Muscle layer of duodenum (tissue), 2 donors: ENCODE measurements around the gene CCT5.

Experiments used
- H3K27ac ChIP-seq: one replicate; pipeline ENCODE4 v1.7.0; 2013; ENCODE audit warnings: mild to moderate bottlenecking, low read length
- H3K27me3 ChIP-seq: one replicate; pipeline ENCODE4 v1.7.0; 2013; ENCODE audit warnings: low read depth, mild to moderate bottlenecking, control low read depth, low read length
- H3K36me3 ChIP-seq, 2 donors: one replicate each; pipeline ENCODE4 v1.7.0; 2013; ENCODE audit warnings: low read length in 2 of 2, control low read depth in 1 of 2, mild to moderate bottlenecking in 1 of 2; ENCODE audit not compliant: insufficient read depth in 2 of 2, control insufficient read depth in 1 of 2
- H3K4me1 ChIP-seq, 2 donors: one replicate each; pipeline ENCODE4 v1.7.0; 2013; ENCODE audit warnings: low read length in 2 of 2, mild to moderate bottlenecking in 2 of 2, control low read depth in 1 of 2, moderate library complexity in 1 of 2; ENCODE audit not compliant: insufficient read depth in 2 of 2, control insufficient read depth in 1 of 2
- H3K4me3 ChIP-seq, 2 donors: one replicate each; pipeline ENCODE4 v1.7.0; 2013; ENCODE audit warnings: low read length in 2 of 2, low read depth in 1 of 2, mild to moderate bottlenecking in 1 of 2
- H3K9me3 ChIP-seq, 2 donors: one replicate each; pipeline ENCODE4 v1.7.0; 2013; ENCODE audit warnings: low read length in 2 of 2, control low read depth in 1 of 2, mild to moderate bottlenecking in 1 of 2; ENCODE audit not compliant: control insufficient read depth in 1 of 2
- donor health status: healthy.

The CCT5 gene

DNA sequence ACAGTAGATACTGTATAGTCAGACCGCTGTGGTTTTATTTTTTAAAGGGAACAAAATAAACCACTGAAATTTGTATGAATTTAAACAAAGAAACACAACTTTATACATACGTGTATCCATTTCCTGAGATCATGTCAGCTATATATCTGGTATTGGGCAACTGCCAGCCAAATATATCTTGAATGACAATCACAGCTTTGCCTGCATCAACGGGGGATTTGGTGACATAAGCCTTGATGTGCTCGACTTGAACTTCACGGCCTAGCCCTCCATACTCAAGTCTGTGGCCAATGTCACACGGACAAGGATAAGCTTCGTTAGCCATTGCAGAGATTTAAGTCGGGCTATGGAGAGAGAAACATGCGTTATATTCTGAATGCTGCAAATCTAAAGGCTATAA is 40.4 kb downstream of the CCT5 start:
- Histone ChIP-seq H3K4me1 (peaks cover 0 to 7% of the 10 kb centered on the region in 2 donors), H3K27ac (no peak overlapping the region), H3K4me3 (no peak overlapping the region)

DNA sequence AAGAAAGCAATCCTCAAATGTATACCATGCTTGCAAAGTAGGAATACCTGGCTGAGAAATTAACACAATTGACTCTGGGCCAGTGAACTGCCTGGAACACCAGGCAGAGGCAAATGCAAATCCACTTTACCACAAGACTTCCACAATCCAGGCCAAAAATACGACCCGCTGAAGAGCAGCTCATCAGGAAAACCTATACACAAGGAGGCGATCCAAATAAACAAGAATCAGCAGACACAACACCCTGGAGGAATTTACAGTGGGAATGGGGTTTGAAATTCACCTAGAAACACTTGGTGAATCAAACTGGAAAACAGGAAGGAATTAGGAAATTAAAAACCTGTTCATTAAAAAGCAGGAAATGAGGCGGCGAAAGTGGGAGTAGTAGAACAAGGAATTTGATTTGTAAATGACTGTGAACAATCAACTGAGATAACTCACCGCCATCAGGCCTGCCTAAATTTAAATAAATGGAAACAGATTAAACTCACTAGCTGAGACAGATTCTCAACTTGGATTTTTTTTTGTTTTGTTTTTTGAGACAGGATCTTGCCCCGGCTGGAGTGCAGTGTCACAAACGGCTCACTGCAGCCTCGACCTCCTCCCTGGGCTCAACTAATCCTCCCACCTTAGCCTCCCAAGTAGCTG is 41.7 kb downstream of the CCT5 start:
- Histone ChIP-seq H3K4me1 (peaks cover 0 to 1% of the 10 kb centered on the region in 2 donors), H3K9me3 (no peaks in the 10 kb centered on the region), H3K4me3 (no peak overlapping the region), H3K36me3 (peaks cover 3 to 18% of the 10 kb centered on the region in 2 donors), H3K27ac (no peak overlapping the region), H3K27me3 (no peaks in the 10 kb centered on the region)

More for the DNA sequence above, 40.4 kb downstream of the CCT5 start:
- Histone ChIP-seq H3K36me3 (peaks cover 5 to 18% of the 10 kb centered on the region in 2 donors), H3K9me3 (no peaks in the 10 kb centered on the region), H3K27me3 (no peaks in the 10 kb centered on the region)

DNA sequence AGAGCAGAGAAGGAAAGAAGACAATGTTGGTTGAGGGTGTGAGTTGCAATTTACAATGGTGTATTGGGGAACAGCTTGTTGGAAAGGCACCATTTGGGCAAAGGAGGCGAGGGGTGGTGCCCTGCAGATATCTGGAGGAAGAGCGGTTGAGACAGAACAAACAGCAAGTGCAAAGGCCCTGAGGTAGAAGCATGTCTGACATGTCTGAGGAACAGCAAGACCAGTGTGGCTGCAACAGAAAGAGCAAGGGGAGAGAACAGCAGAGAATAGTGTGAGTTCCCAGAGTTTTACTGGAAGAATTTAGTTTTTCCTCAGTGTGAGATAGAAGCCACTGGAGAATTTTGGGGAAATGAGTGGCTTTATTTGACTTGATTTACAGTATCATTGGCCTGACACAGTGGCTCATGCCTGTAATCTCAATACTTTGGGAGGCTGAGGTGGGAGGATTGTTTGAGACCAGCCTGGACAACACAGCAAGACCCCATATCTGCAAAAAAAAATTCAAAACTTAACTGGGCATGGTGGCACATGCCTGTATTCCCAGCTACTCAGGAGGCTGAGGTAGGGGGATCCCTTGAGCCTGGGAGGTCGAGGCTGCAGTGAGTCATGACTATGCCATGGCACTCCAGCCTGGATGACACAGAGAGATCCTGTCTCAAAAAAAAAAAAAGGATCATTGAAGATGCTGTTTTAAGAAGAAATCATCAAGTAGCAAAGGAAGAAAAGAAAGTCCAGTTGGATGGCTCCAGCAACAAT is 44.0 kb downstream of the CCT5 start:
- Histone ChIP-seq H3K4me3 (no peak overlapping the region), H3K27me3 (no peaks in the 10 kb centered on the region), H3K36me3 (peaks cover 0 to 9% of the 10 kb centered on the region in 2 donors), H3K27ac (no peak overlapping the region), H3K4me1 (no peaks in the 10 kb centered on the region), H3K9me3 (no peaks in the 10 kb centered on the region)

DNA sequence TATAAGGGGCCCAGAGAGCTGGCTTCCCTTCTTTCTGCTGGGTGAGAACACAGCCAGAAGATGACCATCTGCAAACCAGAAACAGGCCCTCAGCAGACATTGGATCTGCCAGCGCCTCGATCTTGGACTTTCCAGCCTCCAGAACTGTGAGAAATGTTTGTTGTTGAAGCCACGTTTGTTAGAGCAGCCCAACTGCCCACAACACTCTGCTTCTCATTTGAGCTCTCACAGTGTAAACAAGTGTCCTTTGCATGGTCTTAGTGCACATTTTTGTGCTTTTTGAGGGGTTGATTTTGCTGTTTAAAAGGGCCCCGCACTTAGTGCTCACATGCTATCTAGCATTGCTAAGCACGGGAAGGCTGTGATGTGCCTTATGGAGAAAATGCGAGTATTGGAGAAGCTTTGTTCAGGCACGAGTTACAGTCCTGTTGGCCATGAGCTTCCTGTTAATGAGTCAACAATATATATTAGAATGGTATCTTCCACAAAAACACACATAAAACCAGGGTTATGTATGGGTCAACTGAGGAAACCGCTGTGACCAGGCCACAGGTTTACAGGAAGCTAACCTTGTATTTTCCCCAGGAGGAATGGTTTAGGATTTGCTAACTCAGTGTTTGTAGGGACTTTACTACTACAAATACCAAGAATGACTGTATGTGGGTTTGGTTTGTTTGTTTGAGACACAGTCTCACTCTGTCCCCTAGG is 45.7 kb downstream of the CCT5 start:
- H3K27ac ChIP-seq = no peak overlapping the region
- H3K36me3 ChIP-seq = peaks cover 0 to 4% of the 10 kb centered on the region in 2 donors
- H3K27me3 ChIP-seq = no peaks in the 10 kb centered on the region

DNA sequence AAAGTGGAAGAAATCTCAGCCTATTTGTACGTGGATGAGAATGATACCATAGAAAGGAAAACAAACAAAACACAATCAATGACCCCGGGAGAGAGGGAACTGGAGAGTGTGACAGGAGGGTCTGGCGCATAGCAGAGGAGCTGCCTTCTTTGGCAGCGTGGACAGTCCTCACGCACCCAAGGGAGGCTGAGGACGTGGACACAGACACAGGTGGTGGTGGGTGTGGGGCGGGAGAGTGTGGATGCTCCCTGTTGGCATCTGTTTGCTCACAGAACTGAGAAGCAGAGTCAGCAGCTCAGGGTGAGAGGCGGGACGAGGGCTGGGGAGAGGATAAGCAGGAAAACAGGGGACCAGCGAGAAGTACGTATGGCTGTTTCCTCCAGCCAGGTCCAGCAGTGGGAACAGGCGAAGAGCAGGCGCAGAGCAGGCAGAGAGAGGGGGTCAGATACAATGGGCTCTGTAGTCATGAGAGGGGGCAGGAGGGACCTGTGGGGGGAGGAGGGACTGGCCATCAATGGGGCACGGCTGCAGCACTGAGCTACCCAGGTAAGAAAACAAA is 47.6 kb downstream of the CCT5 start:
- H3K27me3 ChIP-seq = no peaks in the 10 kb centered on the region
- H3K27ac ChIP-seq = no peak overlapping the region
- H3K4me3 ChIP-seq = no peak overlapping the region
- no peaks in the 10 kb centered on the region for H3K9me3 ChIP-seq
- no peaks in the 10 kb centered on the region for H3K4me1 ChIP-seq
- H3K36me3 ChIP-seq = peaks cover 0 to 4% of the 10 kb centered on the region in 2 donors

More for the DNA sequence above, 45.7 kb downstream of the CCT5 start:
- Histone ChIP-seq H3K9me3 (no peaks in the 10 kb centered on the region), H3K4me1 (no peaks in the 10 kb centered on the region), H3K4me3 (no peak overlapping the region)

DNA sequence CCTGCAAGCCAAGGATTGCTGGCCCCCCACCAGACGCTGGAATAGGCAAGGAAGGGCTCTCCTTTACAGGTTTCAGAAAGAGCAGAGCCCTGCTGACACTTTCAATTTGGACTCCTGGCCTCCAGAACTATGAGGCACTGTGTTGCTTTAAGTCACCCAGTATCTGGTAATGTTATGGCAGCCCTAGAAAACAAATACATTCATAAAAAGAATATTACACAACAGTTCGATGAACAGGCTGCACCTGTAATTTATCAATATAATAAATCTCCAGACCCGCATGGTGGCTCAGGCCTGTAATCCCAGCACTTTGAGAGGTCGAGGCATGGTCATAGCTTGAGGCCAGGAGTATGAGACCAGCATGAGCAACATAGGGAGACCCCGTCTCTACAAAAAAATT is 50.2 kb downstream of the CCT5 start:
- H3K4me1 ChIP-seq = no peaks in the 10 kb centered on the region
- no peaks in the 10 kb centered on the region for H3K9me3 ChIP-seq
- H3K27me3 ChIP-seq = no peaks in the 10 kb centered on the region
- peaks cover 0 to 4% of the 10 kb centered on the region in 2 donors for H3K36me3 ChIP-seq
- H3K4me3 ChIP-seq = no peak overlapping the region
- no peak overlapping the region for H3K27ac ChIP-seq

DNA sequence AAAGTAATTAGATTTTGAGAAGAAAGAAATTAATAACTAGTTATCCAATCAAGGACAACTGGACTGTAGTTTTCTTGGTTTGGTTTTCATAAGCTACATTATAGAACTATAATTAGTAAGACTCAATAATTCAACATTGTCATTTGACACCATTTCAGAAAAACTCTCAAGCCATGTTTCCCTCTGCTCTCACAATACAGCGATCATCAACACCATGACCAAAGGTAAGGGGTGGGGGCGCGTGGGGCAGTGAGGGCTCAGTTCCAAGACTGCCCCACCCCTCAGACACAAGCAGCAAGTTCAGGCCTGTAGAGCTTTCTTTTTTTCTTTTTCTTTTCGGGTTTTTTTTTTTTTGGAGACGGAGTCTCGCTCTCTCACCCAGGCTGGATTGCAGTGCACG is 51.2 kb downstream of the CCT5 start:
- peaks cover 0 to 4% of the 10 kb centered on the region in 2 donors for H3K36me3 ChIP-seq
- H3K27ac ChIP-seq = no peak overlapping the region
- no peak overlapping the region for H3K4me3 ChIP-seq
- H3K4me1 ChIP-seq = peaks cover 0 to 3% of the 10 kb centered on the region in 2 donors
- no peaks in the 10 kb centered on the region for H3K9me3 ChIP-seq
- H3K27me3 ChIP-seq = no peaks in the 10 kb centered on the region

DNA sequence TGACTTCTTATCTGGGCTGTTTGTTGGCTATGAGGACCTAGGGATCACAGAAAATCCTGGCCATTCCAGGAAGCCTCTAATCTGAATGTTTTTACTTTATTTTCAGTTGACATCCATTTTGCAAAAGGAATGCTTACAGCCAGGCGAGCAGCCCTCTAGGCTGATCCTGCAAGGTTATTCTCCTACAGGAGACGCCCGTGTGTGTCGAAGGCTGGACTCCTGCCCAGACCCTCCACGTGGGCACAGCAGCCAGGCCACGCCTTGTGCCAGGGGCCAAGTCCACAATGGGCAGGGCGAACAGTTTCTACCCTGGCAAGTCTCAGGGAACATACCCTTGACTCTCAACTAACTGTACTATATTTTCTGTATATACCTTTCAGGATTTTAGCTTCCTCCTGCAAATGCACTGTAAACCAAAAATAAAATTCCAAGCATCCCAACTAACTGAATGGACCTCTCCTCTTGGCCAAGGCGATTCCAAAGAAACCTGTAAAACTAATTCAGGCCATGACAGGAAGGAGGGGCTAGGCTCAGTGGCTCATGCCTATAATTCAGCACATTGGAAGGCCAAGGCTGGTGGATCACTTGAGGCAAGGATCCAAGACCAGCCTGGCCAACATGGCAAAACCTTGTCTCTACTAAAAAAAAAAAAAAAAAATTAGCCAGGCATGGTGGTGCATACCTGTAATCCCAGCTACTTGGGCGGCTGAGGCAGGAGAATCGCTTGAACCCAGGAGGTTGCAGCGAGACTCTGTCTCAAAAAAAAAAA is 51.9 kb downstream of the CCT5 start:
- no peaks in the 10 kb centered on the region for H3K27me3 ChIP-seq
- peak overlapping the region; percentile 11 for H3K27ac ChIP-seq
- peaks cover 0 to 10% of the 10 kb centered on the region in 2 donors for H3K4me1 ChIP-seq

DNA sequence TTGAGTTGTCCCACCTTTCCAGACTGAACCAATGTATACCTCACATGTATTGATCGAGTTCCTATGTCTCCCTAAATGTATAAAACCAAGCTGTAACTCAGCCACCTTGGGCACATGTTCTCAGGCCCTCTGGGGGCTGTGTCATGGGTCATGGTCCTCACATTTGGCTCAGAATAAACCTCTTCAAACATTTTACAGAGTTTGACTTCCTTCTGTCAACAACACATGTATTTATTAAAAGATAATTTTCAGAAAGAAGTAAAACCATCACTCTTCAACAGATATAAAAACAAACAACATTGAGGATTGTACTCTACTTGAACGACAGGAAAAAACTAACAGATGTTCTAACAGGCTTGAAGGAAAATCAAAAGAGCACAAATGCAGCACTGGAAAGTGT is 53.1 kb downstream of the CCT5 start:
- H3K9me3 ChIP-seq = no peaks in the 10 kb centered on the region
- H3K4me3 ChIP-seq = no peak overlapping the region
- H3K27me3 ChIP-seq = no peaks in the 10 kb centered on the region
- peaks cover 0 to 13% of the 10 kb centered on the region in 2 donors for H3K4me1 ChIP-seq
- peaks cover 0 to 4% of the 10 kb centered on the region in 2 donors for H3K36me3 ChIP-seq
- H3K27ac ChIP-seq = peak overlapping the region; percentile 11

More for the DNA sequence above, 51.9 kb downstream of the CCT5 start:
- Histone ChIP-seq H3K9me3 (no peaks in the 10 kb centered on the region), H3K36me3 (peaks cover 0 to 4% of the 10 kb centered on the region in 2 donors), H3K4me3 (no peak overlapping the region)

DNA sequence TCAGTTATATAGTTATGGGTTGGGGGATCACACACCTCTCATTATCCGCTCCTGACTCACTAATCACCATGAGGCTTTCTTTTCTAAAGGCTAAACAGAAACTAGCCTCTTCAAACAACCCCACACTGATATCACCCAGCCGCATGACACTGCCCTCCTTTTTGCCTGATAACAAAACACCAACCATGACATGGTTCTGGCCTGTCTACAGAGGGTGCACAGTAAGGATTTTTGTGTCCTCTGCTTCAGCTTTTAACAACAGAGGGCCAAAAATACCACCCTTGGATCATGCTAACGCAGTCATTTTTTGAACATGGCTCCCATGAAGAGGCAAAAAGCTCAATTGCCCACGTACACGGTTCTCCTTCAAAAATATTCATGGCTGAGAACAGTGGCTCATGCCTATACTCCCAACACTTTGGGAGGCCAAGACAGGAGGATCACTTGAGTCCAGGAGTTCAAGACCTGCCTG is 53.7 kb downstream of the CCT5 start:
- H3K9me3 ChIP-seq = no peaks in the 10 kb centered on the region
- no peak overlapping the region for H3K4me3 ChIP-seq
- H3K36me3 ChIP-seq = peaks cover 0 to 4% of the 10 kb centered on the region in 2 donors
- H3K27ac ChIP-seq = peak overlapping the region; percentile 11
- H3K4me1 ChIP-seq = peaks cover 0 to 13% of the 10 kb centered on the region in 2 donors
- no peaks in the 10 kb centered on the region for H3K27me3 ChIP-seq
